K562 (cell line): ENCODE data around the gene WWOX. TPM values are rescaled to one million over a fixed set of nuclear protein-coding genes. Genes with fewer than 3 reads are reported as not detected.

ENCODE experiments used
- ATAC-seq: fragments of 200-7000 bp; cut with Tn5 transposase; 3 replicates; pipeline ENCODE4 v1.9.1; 2020; ENCODE audit warnings: moderate library complexity
- BruUV-seq: library from RNA; stranded (reverse); fragments of 400-500 nt; replicated peaks from 2 replicates; lab custom pipeline; 2021; lab: Mats Ljungman, UMichigan
- CTCF ChIA-PET: fragments of 300-600 bp; formaldehyde crosslinking; extraction: SDS; loops from one replicate; lab custom pipeline; 2021; ENCODE audit warnings: low intra/inter-chr PET ratio; lab: Yijun Ruan, JAX
- POLR2A ChIA-PET: fragments of 300-600, 350-650 bp; sonication (Branson Sonifier 250); formaldehyde crosslinking; extraction: SDS; loops from one replicate; lab custom pipeline; 2021; ENCODE audit warnings: antibody characterized with exemption, inconsistent platforms; lab: Yijun Ruan, JAX
- DNase-seq, 4 experiments: peaks; one replicate each; pipeline versions ENCODE4 v3.0.0 to v3.0.0-alpha.2; 2011 to 2018; ENCODE audit warnings: low spot score in 3 of 4, mixed read lengths in 3 of 4; ENCODE audit errors: extremely low read depth in 1 of 4
- FAIRE-seq: peaks from 2 replicates; lab custom pipeline; 2011; peaks lifted over from hg19 to GRCh38; lab: Jason Lieb, UNC
- H2AFZ ChIP-seq: 2 replicates; pipeline ENCODE4 v1.6.0; 2011; ENCODE audit warnings: low read depth, low read length, control low read depth, inconsistent platforms
- H3K27ac ChIP-seq: fragments of 200-600 bp; 3 replicates; pipeline ENCODE4 v1.8.0; 2011; ENCODE audit warnings: low read depth, mild to moderate bottlenecking, control low read depth, inconsistent platforms, low read length, moderate library complexity, mixed read lengths; ENCODE audit errors: extremely low read depth
- H3K27me3 ChIP-seq, 2 experiments: fragments of 300-600 bp in 1 of 2; 2 replicates in 1 of 2; 3 replicates in 1 of 2; pipeline versions ENCODE4 v1.6.0 to v1.8.0; 2011; ENCODE audit warnings: inconsistent platforms in 2 of 2, low read length in 2 of 2, mild to moderate bottlenecking in 1 of 2, mixed read lengths in 1 of 2, moderate library complexity in 1 of 2; ENCODE audit not compliant: control insufficient read depth in 2 of 2, insufficient read depth in 2 of 2
- H3K36me3 ChIP-seq: fragments of 300-600 bp; 3 replicates; pipeline ENCODE4 v1.8.0; 2011; ENCODE audit warnings: mild to moderate bottlenecking, low read length, inconsistent platforms; ENCODE audit not compliant: control insufficient read depth, insufficient read depth
- H3K4me1 ChIP-seq, 2 experiments: fragments of 200-600 bp in 1 of 2; replicated peaks in 1 of 2; 2 replicates in 1 of 2; 3 replicates in 1 of 2; pipeline versions ENCODE4 v1.5.1 to v1.8.0; 2011; ENCODE audit warnings: inconsistent platforms in 2 of 2, low read length in 2 of 2, mild to moderate bottlenecking in 1 of 2, mixed read lengths in 1 of 2, moderate library complexity in 1 of 2; ENCODE audit not compliant: control insufficient read depth in 2 of 2, insufficient read depth in 2 of 2
- H3K4me2 ChIP-seq: 2 replicates; pipeline ENCODE4 v1.6.1; 2011; ENCODE audit warnings: low read length, control low read depth, inconsistent platforms, mixed read lengths; ENCODE audit not compliant: insufficient read depth
- H3K4me3 ChIP-seq: fragments of 200-600 bp; sonication (generic), shearing (Covaris generic); 2 replicates; pipeline ENCODE4 v1.5.1; 2016; ENCODE audit warnings: control low read depth, inconsistent platforms
- H3K79me2 ChIP-seq: fragments of 200-600 bp; 3 replicates; pipeline ENCODE4 v1.8.0; 2011; ENCODE audit warnings: low read length, inconsistent platforms; ENCODE audit not compliant: control insufficient read depth, insufficient read depth
- H3K9ac ChIP-seq, 2 experiments: 2 replicates each; pipeline versions ENCODE4 v1.6.0 to v1.6.1; 2011; ENCODE audit warnings: low read depth in 2 of 2, low read length in 2 of 2, control low read depth in 1 of 2, inconsistent platforms in 1 of 2, mild to moderate bottlenecking in 1 of 2, mixed read lengths in 1 of 2; ENCODE audit not compliant: insufficient read depth in 1 of 2
- H3K9me1 ChIP-seq: one replicate; pipeline ENCODE4 v1.6.0; 2011; ENCODE audit warnings: inconsistent platforms, mild to moderate bottlenecking, low read length, moderate library complexity; ENCODE audit not compliant: control insufficient read depth, insufficient read depth
- H3K9me3 ChIP-seq: replicated peaks from 2 replicates; pipeline ENCODE4 v1.5.1; 2011; ENCODE audit warnings: low read depth, low read length, inconsistent platforms; ENCODE audit not compliant: control insufficient read depth, insufficient read depth
- H4K20me1 ChIP-seq: replicated peaks from 2 replicates; pipeline ENCODE4 v1.6.1; 2011; ENCODE audit warnings: low read length, inconsistent platforms, mixed read lengths; ENCODE audit not compliant: control insufficient read depth, insufficient read depth
- ELF2 ChIP-seq: fragments of 250-450 bp; sonication (Bioruptor Pico); IDR thresholded peaks from 2 replicates; pipeline ENCODE4 v1.5.0; 2021; ENCODE audit warnings: mild to moderate bottlenecking
- HSF4 ChIP-seq: fragments of 250-450 bp; sonication (Bioruptor Pico); IDR thresholded peaks from 2 replicates; pipeline ENCODE4 v2.1.2; 2022; ENCODE audit warnings: mild to moderate bottlenecking, moderate library complexity, borderline replicate concordance
- NFE2L1 ChIP-seq: fragments of 450-650 bp; IDR thresholded peaks from 2 replicates; pipeline ENCODE4 v1.6.1; 2016; ENCODE audit warnings: missing genetic modification characterization, low read depth, mild to moderate bottlenecking, missing compliant biosample characterization, moderate library complexity, borderline replicate concordance
- NR4A1 ChIP-seq, 2 experiments: fragments of 250-450 bp in 1 of 2; fragments of 450-650 bp in 1 of 2; sonication (Bioruptor Pico) in 1 of 2; IDR thresholded peaks; 2 replicates each; pipeline versions ENCODE4 v1.4.0 to v1.6.1; 2016 to 2020; ENCODE audit warnings: mild to moderate bottlenecking in 2 of 2, missing compliant biosample characterization in 1 of 2, missing genetic modification characterization in 1 of 2, moderate library complexity in 1 of 2
- ZBTB8A ChIP-seq: fragments of 450-650 bp; IDR thresholded peaks from 2 replicates; pipeline ENCODE4 v1.6.1; 2018; ENCODE audit warnings: mild to moderate bottlenecking, moderate library complexity; ENCODE audit not compliant: partially characterized antibody
- ZFX ChIP-seq: sonication (generic); formaldehyde crosslinking; IDR thresholded peaks from 2 replicates; pipeline ENCODE4 v1.8.0; 2022; ENCODE audit warnings: mild to moderate bottlenecking, missing genetic modification reagents, moderate library complexity
- ZNF143 ChIP-seq: sonication (generic); formaldehyde crosslinking; IDR thresholded peaks from 2 replicates; pipeline ENCODE4 v1.9.0; 2022; ENCODE audit warnings: mild to moderate bottlenecking, missing genetic modification reagents
- WGBS: fragments of 100-300 bp; shearing (Covaris generic); methylation state at CpG from one replicate; pipeline ENCODE4 v1.1.6; 2016; ENCODE audit warnings: low coverage, mixed read lengths; ENCODE audit not compliant: insufficient coverage; ENCODE audit errors: missing lambda C conversion rate; 5-methylcytosine and 5-hydroxymethylcytosine counted together
- in situ Hi-C: fragments of 300-500 bp; cut with MboI; formaldehyde crosslinking; loops from 4 replicates; pipeline ENCODE4 v1.15.0; 2018; ENCODE audit warnings: inconsistent platforms, mixed read lengths
- intact Hi-C: fragments of 100-400 bp; cut with micrococcal nuclease; formaldehyde crosslinking; loops from 2 replicates; pipeline ENCODE4 v1.14.2; 2022
- polyA plus RNA-seq, 8 experiments: library from polyadenylated mRNA; depleted of rRNA in 4 of 8; stranded (reverse) in 5 of 8; unstranded in 3 of 8; fragments of >200 nt; fragmentation: Nextera tagmentation in 2 of 8; fragmentation: Illumina TruSeq in 1 of 8; extraction: Ambion mirVana in 2 of 8; extraction: Trizol in 1 of 8; gene quantifications; 2 replicates each; pipeline versions ENCODE4 v1.2.1 to v1.2.3, GENCODE V29; 2011 to 2014; ENCODE audit warnings: inconsistent platforms in 1 of 8, missing spikeins in 1 of 8
- total RNA-seq, 7 experiments: library from RNA; depleted of rRNA in 6 of 7; stranded (reverse); fragments of >200 nt in 6 of 7; fragmentation: Illumina TruSeq in 2 of 7; extraction: Trizol in 2 of 7; gene quantifications; 2 replicates each; pipeline versions ENCODE4 v1.2.1 to v1.2.3, GENCODE V29; 2011 to 2021; ENCODE audit warnings: low replicate concordance in 1 of 7
- TF ChIP-seq, protein P1 (sequence below): sonication (generic); formaldehyde crosslinking; IDR thresholded peaks from 2 replicates; pipeline ENCODE4 v1.8.0; 2022; ENCODE audit warnings: missing genetic modification reagents, mild to moderate bottlenecking, borderline replicate concordance
- TF ChIP-seq, protein P2 (sequence below): sonication (generic); formaldehyde crosslinking; IDR thresholded peaks from 2 replicates; pipeline ENCODE4 v1.8.0; 2022; ENCODE audit warnings: missing genetic modification reagents, mild to moderate bottlenecking, borderline replicate concordance
- TF ChIP-seq, protein P3 (sequence below): fragments of 250-450 bp; sonication (Bioruptor Pico); IDR thresholded peaks from 2 replicates; pipeline ENCODE4 v1.4.0; 2020; ENCODE audit warnings: mild to moderate bottlenecking, moderate library complexity
- TF ChIP-seq, protein P4 (sequence below): fragments of 250-450 bp; sonication (Bioruptor Pico); IDR thresholded peaks from 2 replicates; pipeline ENCODE4 v1.8.0; 2022; ENCODE audit warnings: moderate library complexity, mild to moderate bottlenecking, inconsistent platforms

WWOX gene
- total and polyA plus RNA-seq, 9 of the 15 experiments (the other 6 are each of a cell fraction or from before 2014, with no cell fraction given), result 1.6 to 22.7 (median 8.1) TPM

DNA sequence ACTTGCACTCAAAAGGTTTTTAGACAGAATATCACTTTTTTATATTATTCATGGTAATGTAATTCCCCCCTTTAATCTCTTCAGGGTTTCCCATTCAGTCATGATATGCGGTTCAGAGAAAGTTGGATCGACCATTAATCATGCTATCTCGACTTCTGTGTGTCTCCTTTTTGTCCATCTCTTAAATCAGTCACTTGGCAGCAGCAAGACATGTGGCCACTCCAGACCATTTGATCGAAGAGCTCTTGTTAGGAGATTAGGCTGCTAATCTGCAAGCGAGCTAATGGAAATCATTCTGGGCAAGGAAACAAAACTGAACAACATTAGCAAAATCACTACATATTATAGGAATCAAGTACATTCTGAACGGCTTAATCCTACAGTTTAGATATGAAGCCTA, 449.9 kb downstream of the WWOX start:
- no peak overlapping the region for H3K4me3 ChIP-seq
- WGBS, result 4% methylated on average over 6 of the region's 6 CpGs
- TF ChIP-seq ZFX (CRISPR knock-in tag) (no peak), ZBTB8A (no peak), NFE2L1 (tag) (no peak), NR4A1 (CRISPR knock-in tag; IDR thresholded peaks at IDR 0.05) (no peak), NR4A1 (tag; IDR thresholded peaks at IDR 0.05) (no peak), HSF4 (no peak), ELF2 (CRISPR knock-in tag) (no peak), ZNF143 (CRISPR knock-in tag) (no peak)
- TF ChIP-seq, protein P1, sequence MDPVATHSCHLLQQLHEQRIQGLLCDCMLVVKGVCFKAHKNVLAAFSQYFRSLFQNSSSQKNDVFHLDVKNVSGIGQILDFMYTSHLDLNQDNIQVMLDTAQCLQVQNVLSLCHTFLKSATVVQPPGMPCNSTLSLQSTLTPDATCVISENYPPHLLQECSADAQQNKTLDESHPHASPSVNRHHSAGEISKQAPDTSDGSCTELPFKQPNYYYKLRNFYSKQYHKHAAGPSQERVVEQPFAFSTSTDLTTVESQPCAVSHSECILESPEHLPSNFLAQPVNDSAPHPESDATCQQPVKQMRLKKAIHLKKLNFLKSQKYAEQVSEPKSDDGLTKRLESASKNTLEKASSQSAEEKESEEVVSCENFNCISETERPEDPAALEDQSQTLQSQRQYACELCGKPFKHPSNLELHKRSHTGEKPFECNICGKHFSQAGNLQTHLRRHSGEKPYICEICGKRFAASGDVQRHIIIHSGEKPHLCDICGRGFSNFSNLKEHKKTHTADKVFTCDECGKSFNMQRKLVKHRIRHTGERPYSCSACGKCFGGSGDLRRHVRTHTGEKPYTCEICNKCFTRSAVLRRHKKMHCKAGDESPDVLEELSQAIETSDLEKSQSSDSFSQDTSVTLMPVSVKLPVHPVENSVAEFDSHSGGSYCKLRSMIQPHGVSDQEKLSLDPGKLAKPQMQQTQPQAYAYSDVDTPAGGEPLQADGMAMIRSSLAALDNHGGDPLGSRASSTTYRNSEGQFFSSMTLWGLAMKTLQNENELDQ (CRISPR knock-in tag), result no peak
- TF ChIP-seq, protein P2, sequence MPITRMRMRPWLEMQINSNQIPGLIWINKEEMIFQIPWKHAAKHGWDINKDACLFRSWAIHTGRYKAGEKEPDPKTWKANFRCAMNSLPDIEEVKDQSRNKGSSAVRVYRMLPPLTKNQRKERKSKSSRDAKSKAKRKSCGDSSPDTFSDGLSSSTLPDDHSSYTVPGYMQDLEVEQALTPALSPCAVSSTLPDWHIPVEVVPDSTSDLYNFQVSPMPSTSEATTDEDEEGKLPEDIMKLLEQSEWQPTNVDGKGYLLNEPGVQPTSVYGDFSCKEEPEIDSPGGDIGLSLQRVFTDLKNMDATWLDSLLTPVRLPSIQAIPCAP (CRISPR knock-in tag), result no peak
- TF ChIP-seq, protein P3, sequence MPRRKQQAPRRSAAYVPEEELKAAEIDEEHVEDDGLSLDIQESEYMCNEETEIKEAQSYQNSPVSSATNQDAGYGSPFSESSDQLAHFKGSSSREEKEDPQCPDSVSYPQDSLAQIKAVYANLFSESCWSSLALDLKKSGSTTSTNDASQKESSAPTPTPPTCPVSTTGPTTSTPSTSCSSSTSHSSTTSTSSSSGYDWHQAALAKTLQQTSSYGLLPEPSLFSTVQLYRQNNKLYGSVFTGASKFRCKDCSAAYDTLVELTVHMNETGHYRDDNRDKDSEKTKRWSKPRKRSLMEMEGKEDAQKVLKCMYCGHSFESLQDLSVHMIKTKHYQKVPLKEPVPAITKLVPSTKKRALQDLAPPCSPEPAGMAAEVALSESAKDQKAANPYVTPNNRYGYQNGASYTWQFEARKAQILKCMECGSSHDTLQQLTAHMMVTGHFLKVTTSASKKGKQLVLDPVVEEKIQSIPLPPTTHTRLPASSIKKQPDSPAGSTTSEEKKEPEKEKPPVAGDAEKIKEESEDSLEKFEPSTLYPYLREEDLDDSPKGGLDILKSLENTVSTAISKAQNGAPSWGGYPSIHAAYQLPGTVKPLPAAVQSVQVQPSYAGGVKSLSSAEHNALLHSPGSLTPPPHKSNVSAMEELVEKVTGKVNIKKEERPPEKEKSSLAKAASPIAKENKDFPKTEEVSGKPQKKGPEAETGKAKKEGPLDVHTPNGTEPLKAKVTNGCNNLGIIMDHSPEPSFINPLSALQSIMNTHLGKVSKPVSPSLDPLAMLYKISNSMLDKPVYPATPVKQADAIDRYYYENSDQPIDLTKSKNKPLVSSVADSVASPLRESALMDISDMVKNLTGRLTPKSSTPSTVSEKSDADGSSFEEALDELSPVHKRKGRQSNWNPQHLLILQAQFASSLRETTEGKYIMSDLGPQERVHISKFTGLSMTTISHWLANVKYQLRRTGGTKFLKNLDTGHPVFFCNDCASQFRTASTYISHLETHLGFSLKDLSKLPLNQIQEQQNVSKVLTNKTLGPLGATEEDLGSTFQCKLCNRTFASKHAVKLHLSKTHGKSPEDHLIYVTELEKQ (CRISPR knock-in tag), result no peak
- TF ChIP-seq, protein P4, sequence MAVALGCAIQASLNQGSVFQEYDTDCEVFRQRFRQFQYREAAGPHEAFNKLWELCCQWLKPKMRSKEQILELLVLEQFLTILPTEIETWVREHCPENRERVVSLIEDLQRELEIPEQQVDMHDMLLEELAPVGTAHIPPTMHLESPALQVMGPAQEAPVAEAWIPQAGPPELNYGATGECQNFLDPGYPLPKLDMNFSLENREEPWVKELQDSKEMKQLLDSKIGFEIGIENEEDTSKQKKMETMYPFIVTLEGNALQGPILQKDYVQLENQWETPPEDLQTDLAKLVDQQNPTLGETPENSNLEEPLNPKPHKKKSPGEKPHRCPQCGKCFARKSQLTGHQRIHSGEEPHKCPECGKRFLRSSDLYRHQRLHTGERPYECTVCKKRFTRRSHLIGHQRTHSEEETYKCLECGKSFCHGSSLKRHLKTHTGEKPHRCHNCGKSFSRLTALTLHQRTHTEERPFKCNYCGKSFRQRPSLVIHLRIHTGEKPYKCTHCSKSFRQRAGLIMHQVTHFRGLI (CRISPR knock-in tag), result no peak
- intact Hi-C loops (no loop called here), in situ Hi-C loops (no loop called here)
- POLR2A ChIA-PET, result interaction anchor here (1.3 kb wide), 1 partner anchor 13 kb away, joined by 3 read pairs; no protein-coding TSS in a partner anchor
- H3K4me2 ChIP-seq, result no peak overlapping the region
- H3K36me3 ChIP-seq, result no peaks in the 10 kb centered on the region
- H2AFZ ChIP-seq, result no peak overlapping the region
- peaks cover 3 to 15% of the 10 kb centered on the region in 2 experiments; a peak in 1 of 5 replicates for H3K27me3 ChIP-seq
- H3K9ac ChIP-seq, result no peak overlapping the region
- peaks cover 2% of the 10 kb centered on the region; the same call in 1 of the 2 replicates for H4K20me1 ChIP-seq
- CTCF ChIA-PET, result no interaction called here
- DNase-seq (no peak), ATAC-seq (no peak), FAIRE-seq (no peak)
- no peaks in the 10 kb centered on the region for H3K9me1 ChIP-seq
- no peaks in the 10 kb centered on the region for H3K79me2 ChIP-seq
- H3K9me3 ChIP-seq, result no peaks in the 10 kb centered on the region
- H3K4me1 ChIP-seq, result no peaks in the 10 kb centered on the region
- H3K27ac ChIP-seq, result no peak overlapping the region
- no TSS peak for BruUV-seq
